ENCODE results near the gene CORO2A.

DNA sequence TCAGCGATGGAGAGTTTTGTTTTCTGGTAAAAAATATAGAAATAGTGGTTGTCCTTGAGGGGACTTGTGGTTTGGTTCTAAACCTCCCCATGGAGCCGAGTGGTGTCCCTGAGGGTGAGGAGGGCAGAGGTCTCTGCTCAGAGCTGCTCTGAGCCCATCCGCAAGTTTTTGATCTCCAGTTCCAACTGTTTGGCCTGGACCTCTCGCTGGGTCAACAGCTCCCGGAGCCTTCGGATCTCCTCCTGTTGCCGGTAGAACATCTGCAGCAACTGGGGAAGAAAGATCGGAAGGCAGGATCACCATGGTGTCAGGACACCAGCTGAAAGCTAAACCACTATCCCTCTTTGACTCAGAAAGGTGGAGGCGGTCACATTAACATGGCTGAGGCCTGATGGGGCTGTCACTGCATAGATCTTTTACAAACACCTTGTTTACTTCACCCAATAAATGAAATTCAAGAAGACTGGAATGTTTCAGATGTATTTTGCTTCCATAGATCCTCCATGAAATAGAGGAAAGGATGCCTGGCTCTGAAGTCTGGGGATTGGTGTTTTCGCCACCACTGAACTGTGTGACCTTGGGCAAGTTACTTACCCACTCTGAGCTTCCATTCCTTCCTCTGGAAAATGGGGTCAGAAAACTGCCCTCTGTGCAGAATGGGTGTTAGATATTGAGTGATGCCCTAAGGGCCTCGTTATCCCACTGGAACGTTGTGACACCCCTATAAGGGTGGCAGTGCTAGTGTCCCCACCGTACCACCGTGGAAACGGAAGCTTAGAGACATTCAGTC is 67.6 kb downstream of the CORO2A start:
- TF ChIP-seq, protein P1, sequence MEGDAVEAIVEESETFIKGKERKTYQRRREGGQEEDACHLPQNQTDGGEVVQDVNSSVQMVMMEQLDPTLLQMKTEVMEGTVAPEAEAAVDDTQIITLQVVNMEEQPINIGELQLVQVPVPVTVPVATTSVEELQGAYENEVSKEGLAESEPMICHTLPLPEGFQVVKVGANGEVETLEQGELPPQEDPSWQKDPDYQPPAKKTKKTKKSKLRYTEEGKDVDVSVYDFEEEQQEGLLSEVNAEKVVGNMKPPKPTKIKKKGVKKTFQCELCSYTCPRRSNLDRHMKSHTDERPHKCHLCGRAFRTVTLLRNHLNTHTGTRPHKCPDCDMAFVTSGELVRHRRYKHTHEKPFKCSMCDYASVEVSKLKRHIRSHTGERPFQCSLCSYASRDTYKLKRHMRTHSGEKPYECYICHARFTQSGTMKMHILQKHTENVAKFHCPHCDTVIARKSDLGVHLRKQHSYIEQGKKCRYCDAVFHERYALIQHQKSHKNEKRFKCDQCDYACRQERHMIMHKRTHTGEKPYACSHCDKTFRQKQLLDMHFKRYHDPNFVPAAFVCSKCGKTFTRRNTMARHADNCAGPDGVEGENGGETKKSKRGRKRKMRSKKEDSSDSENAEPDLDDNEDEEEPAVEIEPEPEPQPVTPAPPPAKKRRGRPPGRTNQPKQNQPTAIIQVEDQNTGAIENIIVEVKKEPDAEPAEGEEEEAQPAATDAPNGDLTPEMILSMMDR (IDR thresholded peaks at IDR 0.05) = no peak
- TF ChIP-seq POLR2A (IDR thresholded peaks at IDR 0.05) = no peak

Data from body of pancreas (tissue), 4 donors.